ENCODE data around the gene NREP. TPM values are rescaled to one million over a fixed set of nuclear protein-coding genes. Genes with fewer than 3 reads are reported as not detected.

The NREP gene
- total and polyA plus RNA-seq, 2 donors (not counting 3 experiments of a cell fraction or from before 2014, with no cell fraction given), result 96.7 to 112 TPM

DNA sequence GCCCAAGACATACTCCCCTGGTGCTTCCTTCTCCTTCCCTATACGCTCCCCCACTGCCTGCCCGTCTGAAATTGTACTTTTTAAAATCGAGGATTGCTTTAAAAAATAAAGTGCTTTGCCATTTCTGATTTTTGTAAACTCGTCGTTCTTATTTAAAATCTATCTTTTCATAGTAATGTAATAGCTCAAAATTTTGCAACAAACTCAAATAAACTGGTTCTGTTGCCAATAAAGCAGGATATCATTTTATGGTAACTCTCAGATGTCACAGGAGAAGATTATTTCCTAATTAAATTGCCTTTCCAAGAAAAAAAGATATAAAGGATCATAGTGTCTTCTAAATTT lies 1.3 kb upstream of the NREP start:
- POLR2A ChIA-PET, result interaction anchor here (0.6 to 2.5 kb wide), 4 partner anchors 196 to 252 kb away, joined by 4 to 13 read pairs (median 8); no protein-coding TSS in a partner anchor
- dilution Hi-C loops (cut with MboI; ENCODE audit: extremely low pct_ligation_motif_present, low sequenced_read_pairs), result no loop called here

DNA sequence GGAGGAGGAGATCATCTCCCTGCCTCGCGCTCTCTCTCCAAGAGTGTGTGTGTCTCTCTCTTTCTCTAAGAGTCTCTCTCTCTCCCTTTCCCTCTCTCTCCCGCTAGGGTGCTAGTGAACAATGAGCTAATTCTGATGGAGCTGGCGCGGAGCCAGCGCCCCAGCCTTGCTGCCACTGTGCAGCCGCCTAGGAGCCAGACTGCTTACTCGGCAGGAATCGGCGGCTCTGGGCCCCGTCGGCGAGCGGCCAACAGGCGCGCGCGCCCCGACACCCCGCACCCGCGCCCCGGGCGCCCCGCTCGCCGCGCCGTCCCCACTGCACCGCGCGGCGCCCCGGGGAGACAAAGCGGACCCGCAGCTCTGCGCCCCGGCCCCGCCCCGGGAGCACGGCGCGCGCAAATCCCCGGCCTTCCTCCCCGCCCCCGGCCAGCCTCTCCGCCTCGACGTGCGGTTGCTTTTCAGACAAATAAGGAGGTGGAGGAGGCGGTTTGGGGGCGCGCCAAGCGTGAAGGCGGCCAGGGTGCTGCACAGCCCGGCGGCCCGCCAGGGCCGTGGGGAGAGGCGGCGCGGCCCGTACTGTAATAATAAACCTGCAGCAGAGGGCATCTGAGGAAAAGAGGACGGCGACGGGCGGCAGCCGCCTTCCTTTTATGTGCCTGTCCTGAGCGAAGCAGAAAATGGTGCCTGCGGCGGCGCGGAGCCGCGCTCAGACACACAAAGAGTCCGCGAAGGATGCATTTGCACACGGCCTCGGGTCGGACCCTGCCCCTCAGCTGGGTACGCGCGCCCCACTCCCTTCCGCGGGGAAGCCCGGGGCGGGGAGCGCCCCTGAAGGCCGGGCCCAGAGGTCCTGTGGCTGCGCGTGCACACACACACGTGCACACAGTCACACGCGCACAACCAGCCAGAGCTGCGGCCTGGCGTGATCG lies 625 bp upstream of the NREP start:
- Histone ChIP-seq H3K36me3 (ENCODE audit: control insufficient read depth in 2 of 2, extremely low read depth in 1 of 2, insufficient read depth in 2 of 2, low read length in 2 of 2) (no peaks in the 10 kb centered on the region), H3K79me2 (ENCODE audit: control insufficient read depth, insufficient read depth, low read length) (peaks cover 30% of the 10 kb centered on the region), H3K9me1 (replicated peaks; ENCODE audit: control insufficient read depth, extremely low read depth, insufficient read depth, low read length) (no peaks in the 10 kb centered on the region), H3K9me3 (replicated peaks; ENCODE audit: control insufficient read depth, insufficient read depth, low read length) (no peaks in the 10 kb centered on the region), H3K4me2 (ENCODE audit: insufficient read depth, low read length) (peak overlapping the region; percentile 57), H3K27me3 (ENCODE audit: control insufficient read depth in 2 of 2, insufficient read depth in 2 of 2, low read length in 2 of 2) (no peaks in the 10 kb centered on the region), H2AFZ (ENCODE audit: low read depth, low read length) (peak overlapping the region; percentile 83), H3K27ac (ENCODE audit: insufficient read depth, low read depth, low read length) (peak overlapping the region; percentile 97), H4K20me1 (replicated peaks; ENCODE audit: control insufficient read depth, extremely low read depth, insufficient read depth, low read length) (no peaks in the 10 kb centered on the region), H3K4me3 (replicated peaks in 1 of 3; ENCODE audit: insufficient read depth in 1 of 3, low read depth in 1 of 3, low read length in 3 of 3) (peak overlapping the region; percentile 53 to 100 (median 80)), H3K9ac (replicated peaks; ENCODE audit: extremely low read depth, insufficient read depth, low read length) (peak overlapping the region; percentile 100), H3K4me1 (ENCODE audit: control insufficient read depth, extremely low read depth, insufficient read depth, low read length) (peaks cover 29% of the 10 kb centered on the region)
- ChIA-PET CTCF (interaction anchor here (0.6 to 3.7 kb wide), 19 partner anchors 10 to 404 kb away, joined by 3 to 59 read pairs (median 3); no protein-coding TSS in a partner anchor), POLR2A (interaction anchor here (0.6 to 2.5 kb wide), 11 partner anchors 10 to 403 kb away, joined by 3 to 13 read pairs (median 4); no protein-coding TSS in a partner anchor)
- FAIRE-seq (peak; percentile 73), DNase-seq (ENCODE audit: low read depth, low spot score) (peak; percentile 91)
- dilution Hi-C loops (cut with MboI; ENCODE audit: extremely low pct_ligation_motif_present, low sequenced_read_pairs) (no loop called here), intact Hi-C loops (cut with micrococcal nuclease) (loop anchor here (1.0 to 10.0 kb wide), 11 partner anchors 9 to 1023 kb away; partner anchors contain the start of genes SLC25A46 and STARD4)
- BruUV-seq (replicated peaks), result TSS peak; percentile 51
- TF ChIP-seq JUN (IDR thresholded peaks at IDR 0.05; ENCODE audit: borderline replicate concordance, insufficient read depth, insufficient read length, low read depth) (no peak), POLR2AphosphoS5 (IDR thresholded peaks at IDR 0.05; ENCODE audit: insufficient read depth, low read depth, low read length) (peak; percentile 44), MYC (IDR thresholded peaks at IDR 0.05; ENCODE audit: low read depth, low read length) (peak; percentile 56), GATA2 (IDR thresholded peaks at IDR 0.05; ENCODE audit: insufficient read depth, insufficient read length, low read depth, low read length) (no peak)
- TF ChIP-seq, protein P1, sequence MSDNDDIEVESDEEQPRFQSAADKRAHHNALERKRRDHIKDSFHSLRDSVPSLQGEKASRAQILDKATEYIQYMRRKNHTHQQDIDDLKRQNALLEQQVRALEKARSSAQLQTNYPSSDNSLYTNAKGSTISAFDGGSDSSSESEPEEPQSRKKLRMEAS (IDR thresholded peaks at IDR 0.05; ENCODE audit: insufficient read depth, insufficient read length), result peak; percentile 77
- TF ChIP-seq, protein P2, sequence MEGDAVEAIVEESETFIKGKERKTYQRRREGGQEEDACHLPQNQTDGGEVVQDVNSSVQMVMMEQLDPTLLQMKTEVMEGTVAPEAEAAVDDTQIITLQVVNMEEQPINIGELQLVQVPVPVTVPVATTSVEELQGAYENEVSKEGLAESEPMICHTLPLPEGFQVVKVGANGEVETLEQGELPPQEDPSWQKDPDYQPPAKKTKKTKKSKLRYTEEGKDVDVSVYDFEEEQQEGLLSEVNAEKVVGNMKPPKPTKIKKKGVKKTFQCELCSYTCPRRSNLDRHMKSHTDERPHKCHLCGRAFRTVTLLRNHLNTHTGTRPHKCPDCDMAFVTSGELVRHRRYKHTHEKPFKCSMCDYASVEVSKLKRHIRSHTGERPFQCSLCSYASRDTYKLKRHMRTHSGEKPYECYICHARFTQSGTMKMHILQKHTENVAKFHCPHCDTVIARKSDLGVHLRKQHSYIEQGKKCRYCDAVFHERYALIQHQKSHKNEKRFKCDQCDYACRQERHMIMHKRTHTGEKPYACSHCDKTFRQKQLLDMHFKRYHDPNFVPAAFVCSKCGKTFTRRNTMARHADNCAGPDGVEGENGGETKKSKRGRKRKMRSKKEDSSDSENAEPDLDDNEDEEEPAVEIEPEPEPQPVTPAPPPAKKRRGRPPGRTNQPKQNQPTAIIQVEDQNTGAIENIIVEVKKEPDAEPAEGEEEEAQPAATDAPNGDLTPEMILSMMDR (IDR thresholded peaks at IDR 0.05; ENCODE audit: extremely low read depth in 1 of 2, insufficient read depth in 1 of 2, low read depth in 1 of 2, low read length in 2 of 2), result peak; percentile 24 to 54

More for the DNA sequence above, 1.3 kb upstream of the NREP start:
- no peaks in the 10 kb centered on the region for H3K36me3 ChIP-seq (ENCODE audit: control insufficient read depth in 2 of 2, extremely low read depth in 1 of 2, insufficient read depth in 2 of 2, low read length in 2 of 2)
- peak overlapping the region; percentile 83 for H2AFZ ChIP-seq (ENCODE audit: low read depth, low read length)
- H3K4me1 ChIP-seq (ENCODE audit: control insufficient read depth, extremely low read depth, insufficient read depth, low read length), result peaks cover 29% of the 10 kb centered on the region
- CTCF ChIA-PET, result interaction anchor here (1.2 to 3.7 kb wide), 9 partner anchors 16 to 403 kb away, joined by 3 to 59 read pairs (median 7); no protein-coding TSS in a partner anchor
- H3K9me3 ChIP-seq (replicated peaks; ENCODE audit: control insufficient read depth, insufficient read depth, low read length), result no peaks in the 10 kb centered on the region
- peaks cover 26% of the 10 kb centered on the region for H3K79me2 ChIP-seq (ENCODE audit: control insufficient read depth, insufficient read depth, low read length)
- H4K20me1 ChIP-seq (replicated peaks; ENCODE audit: control insufficient read depth, extremely low read depth, insufficient read depth, low read length), result no peaks in the 10 kb centered on the region
- TF ChIP-seq POLR2AphosphoS5 (IDR thresholded peaks at IDR 0.05; ENCODE audit: insufficient read depth, low read depth, low read length), result no peak
- TF ChIP-seq FOS (IDR thresholded peaks at IDR 0.05; ENCODE audit: borderline replicate concordance, insufficient read depth, low read length), result no peak
- peak overlapping the region; percentile 100 for H3K9ac ChIP-seq (replicated peaks; ENCODE audit: extremely low read depth, insufficient read depth, low read length)
- intact Hi-C loops (cut with micrococcal nuclease), result loop anchor here (1.0 to 10.0 kb wide), 4 partner anchors 384 to 1023 kb away; partner anchors contain the start of gene SLC25A46
- DNase-seq (ENCODE audit: low read depth, low spot score) (no peak), FAIRE-seq (no peak)
- BruUV-seq (replicated peaks), result no TSS peak
- peak overlapping the region; percentile 44 for H3K4me2 ChIP-seq (ENCODE audit: insufficient read depth, low read length)
- H3K27me3 ChIP-seq (ENCODE audit: control insufficient read depth in 2 of 2, insufficient read depth in 2 of 2, low read length in 2 of 2), result no peaks in the 10 kb centered on the region
- H3K4me3 ChIP-seq (replicated peaks in 1 of 3; ENCODE audit: insufficient read depth in 1 of 3, low read depth in 1 of 3, low read length in 3 of 3), result peak overlapping the region; percentile 53 to 100 (median 80)
- peak overlapping the region; percentile 97 for H3K27ac ChIP-seq (ENCODE audit: insufficient read depth, low read depth, low read length)
- no peaks in the 10 kb centered on the region for H3K9me1 ChIP-seq (replicated peaks; ENCODE audit: control insufficient read depth, extremely low read depth, insufficient read depth, low read length)

Measured in endothelial cell of umbilical vein (primary cell).